Naive thymus-derived CD4-positive, alpha-beta T cell (primary cell): ENCODE data around the gene ZNF133. TPM values are rescaled to one million over a fixed set of nuclear protein-coding genes. Genes with fewer than 3 reads are reported as not detected.
"Not testable (repeated sequence)": the region's sequence is repeated elsewhere in the genome, so short reads cannot be mapped to it uniquely, and the experiment has no call there.

Experiments used
- ATAC-seq: fragments of 150-1000 bp; cut with Tn5 transposase; 2 replicates; pipeline ENCODE4 v1.10.0; 2021; ENCODE audit warnings: mild to moderate bottlenecking, moderate library complexity
- CTCF ChIA-PET: fragments of 350-600 bp; sonication (Branson Sonifier 250); formaldehyde crosslinking; loops from one replicate; lab custom pipeline; 2021; ENCODE audit warnings: antibody characterized with exemption; lab: Charles Lee
- POLR2A ChIA-PET: fragments of 350-600 bp; sonication (Branson Sonifier 250); formaldehyde crosslinking; loops from one replicate; lab custom pipeline; 2021; ENCODE audit warnings: antibody characterized with exemption, inconsistent platforms; lab: Charles Lee
- DNase-seq, 9 donors: peaks; one replicate each; pipeline versions ENCODE4 v3.0.0 to v3.0.0-alpha.2; 2020 to 2022; ENCODE audit warnings: mixed read lengths in 1 of 9
- H3K27ac ChIP-seq: one replicate; pipeline ENCODE4 v1.7.0; 2013; ENCODE audit warnings: mild to moderate bottlenecking, low read depth, low read length, moderate library complexity
- H3K27me3 ChIP-seq, 2 donors: one replicate each; pipeline ENCODE4 v1.7.0; 2013; ENCODE audit warnings: low read length in 2 of 2, mild to moderate bottlenecking in 2 of 2, moderate library complexity in 2 of 2; ENCODE audit not compliant: control insufficient read depth in 2 of 2, insufficient read depth in 2 of 2
- H3K36me3 ChIP-seq, 3 experiments: 1 replicate in 2 of 3; 2 replicates in 1 of 3; pipeline ENCODE4 v1.7.0; 2013; ENCODE audit warnings: low read length in 3 of 3, mild to moderate bottlenecking in 3 of 3, moderate library complexity in 1 of 3; ENCODE audit not compliant: insufficient read depth in 3 of 3, control insufficient read depth in 2 of 3
- H3K4me1 ChIP-seq, 2 donors: one replicate each; pipeline ENCODE4 v1.7.0; 2013; ENCODE audit warnings: low read length in 2 of 2, mild to moderate bottlenecking in 2 of 2, moderate library complexity in 1 of 2; ENCODE audit not compliant: control insufficient read depth in 2 of 2, insufficient read depth in 2 of 2
- H3K4me3 ChIP-seq: 2 replicates; pipeline ENCODE4 v1.7.0; 2013; ENCODE audit warnings: mild to moderate bottlenecking, low read length
- H3K9me3 ChIP-seq, 3 experiments: 1 replicate in 2 of 3; 2 replicates in 1 of 3; pipeline ENCODE4 v1.7.0; 2013; ENCODE audit warnings: low read length in 3 of 3; ENCODE audit not compliant: control insufficient read depth in 2 of 3
- H3K27ac Mint-ChIP-seq, 9 donors: one replicate each; pipeline ENCODE4 v1.8.0; 2020 to 2022; ENCODE audit warnings: mixed read lengths in 9 of 9, mild to moderate bottlenecking in 8 of 9, moderate library complexity in 5 of 9, inconsistent platforms in 2 of 9
- H3K27me3 Mint-ChIP-seq, 5 donors: one replicate each; pipeline ENCODE4 v1.8.0; 2021 to 2022; ENCODE audit warnings: mixed read lengths in 5 of 5, mild to moderate bottlenecking in 1 of 5
- H3K36me3 Mint-ChIP-seq, 5 donors: one replicate each; pipeline ENCODE4 v1.8.0; 2020 to 2022; ENCODE audit warnings: mixed read lengths in 5 of 5, mild to moderate bottlenecking in 3 of 5, inconsistent platforms in 1 of 5
- H3K4me1 Mint-ChIP-seq, 7 donors: one replicate each; pipeline ENCODE4 v1.8.0; 2020 to 2022; ENCODE audit warnings: mixed read lengths in 7 of 7, mild to moderate bottlenecking in 3 of 7, inconsistent platforms in 1 of 7
- H3K4me3 Mint-ChIP-seq, 10 donors: one replicate each; pipeline ENCODE4 v1.8.0; 2020 to 2022; ENCODE audit warnings: mild to moderate bottlenecking in 10 of 10, mixed read lengths in 10 of 10, moderate library complexity in 6 of 10, inconsistent platforms in 2 of 10
- H3K9me3 Mint-ChIP-seq, 11 donors: one replicate each; pipeline ENCODE4 v1.8.0; 2020 to 2022; ENCODE audit warnings: mixed read lengths in 11 of 11, mild to moderate bottlenecking in 4 of 11, inconsistent platforms in 1 of 11, moderate library complexity in 1 of 11
- intact Hi-C, 2 donors: fragments of 100-400 bp; cut with micrococcal nuclease; formaldehyde crosslinking; loops; one replicate each; pipeline ENCODE4 v1.15.1; 2023
- polyA plus RNA-seq, 2 donors: library from polyadenylated mRNA; unstranded; fragments of 300-500 nt; fragmentation: Illumina TruSeq; gene quantifications; one replicate each; pipeline ENCODE4 v1.2.3, GENCODE V29; 2021
- total RNA-seq, 6 experiments: library from RNA in 5 of 6; stranded (reverse) in 5 of 6; gene quantifications; 1 replicate in 5 of 6; 2 replicates in 1 of 6; pipeline ENCODE4 v1.2.3 and lab custom pipeline; 2021 to 2026

ZNF133 gene
- total and polyA plus RNA-seq, 7 experiments from 2014 or later: 6.5 to 12.6 (median 9.4) TPM

DNA sequence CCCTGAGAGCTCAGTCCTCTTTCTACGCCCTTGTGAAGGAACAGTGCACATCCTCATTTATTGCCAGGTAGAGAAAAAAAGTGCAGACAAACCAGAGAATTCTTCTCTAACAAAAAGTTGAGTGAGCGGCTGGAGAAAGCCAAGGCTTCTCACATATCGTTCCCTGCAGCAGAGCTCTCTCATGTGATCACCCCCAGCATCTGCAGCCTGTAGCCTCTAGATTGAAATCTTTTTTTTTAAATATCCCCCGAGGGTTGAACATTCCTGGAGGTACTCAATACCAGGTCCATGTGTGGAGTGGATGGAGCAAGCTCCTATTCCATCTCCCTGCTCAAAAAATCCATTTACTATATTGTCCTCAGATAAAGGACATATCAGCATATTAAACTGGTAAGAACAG, 22.9 kb upstream of the ZNF133 start:
- H3K4me3 ChIP-seq: no peak overlapping the region
- H3K36me3 ChIP-seq: no peaks in the 10 kb centered on the region
- ChIA-PET CTCF (no interaction called here), POLR2A (no interaction called here)
- H3K4me1 ChIP-seq: no peaks in the 10 kb centered on the region
- ATAC-seq: no peak
- Mint-ChIP-seq H3K9me3 (no peaks in the 10 kb centered on the region), H3K4me3 (no peak overlapping the region), H3K27ac (no peak overlapping the region), H3K27me3 (peaks cover 4 to 21% (median 15%) of the 10 kb centered on the region in 5 donors), H3K4me1 (no peaks in the 10 kb centered on the region), H3K36me3 (no peaks in the 10 kb centered on the region)
- H3K9me3 ChIP-seq: no peaks in the 10 kb centered on the region
- no peak overlapping the region for H3K27ac ChIP-seq
- no peaks in the 10 kb centered on the region for H3K27me3 ChIP-seq
- intact Hi-C loops: no loop called here
- DNase-seq: no peak

DNA sequence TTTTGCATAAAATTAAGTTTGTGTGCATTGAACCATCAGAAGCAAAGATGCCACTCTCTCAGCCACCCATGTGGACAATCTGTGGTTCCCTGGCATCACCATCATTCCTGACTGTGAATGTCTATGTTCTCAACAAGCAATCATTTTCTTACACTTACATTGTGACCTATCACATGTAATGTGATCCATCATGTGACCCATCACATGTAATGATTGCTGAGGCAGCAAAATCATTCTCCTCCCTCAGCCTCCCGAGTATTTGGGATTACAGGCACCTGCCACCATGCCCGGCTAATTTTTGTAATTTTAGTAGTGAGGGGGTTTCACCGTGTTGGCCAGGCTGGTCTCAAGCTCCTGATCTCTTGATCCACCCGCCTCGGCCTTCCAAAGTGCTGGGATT, 22.0 kb upstream of the ZNF133 start:
- Histone ChIP-seq H3K36me3 (no peaks in the 10 kb centered on the region), H3K4me1 (no peaks in the 10 kb centered on the region), H3K27ac (no peak overlapping the region), H3K9me3 (no peaks in the 10 kb centered on the region), H3K27me3 (no peaks in the 10 kb centered on the region), H3K4me3 (no peak overlapping the region)
- DNase-seq: no peak
- H3K4me3 Mint-ChIP-seq: no peak overlapping the region
- ChIA-PET POLR2A (no interaction called here), CTCF (no interaction called here)
- peaks cover 4 to 26% (median 15%) of the 10 kb centered on the region in 5 donors for H3K27me3 Mint-ChIP-seq
- no peaks in the 10 kb centered on the region for H3K4me1 Mint-ChIP-seq
- H3K36me3 Mint-ChIP-seq: no peaks in the 10 kb centered on the region
- ATAC-seq: no peak
- H3K27ac Mint-ChIP-seq: no peak overlapping the region
- intact Hi-C loops: no loop called here
- H3K9me3 Mint-ChIP-seq: no peaks in the 10 kb centered on the region

DNA sequence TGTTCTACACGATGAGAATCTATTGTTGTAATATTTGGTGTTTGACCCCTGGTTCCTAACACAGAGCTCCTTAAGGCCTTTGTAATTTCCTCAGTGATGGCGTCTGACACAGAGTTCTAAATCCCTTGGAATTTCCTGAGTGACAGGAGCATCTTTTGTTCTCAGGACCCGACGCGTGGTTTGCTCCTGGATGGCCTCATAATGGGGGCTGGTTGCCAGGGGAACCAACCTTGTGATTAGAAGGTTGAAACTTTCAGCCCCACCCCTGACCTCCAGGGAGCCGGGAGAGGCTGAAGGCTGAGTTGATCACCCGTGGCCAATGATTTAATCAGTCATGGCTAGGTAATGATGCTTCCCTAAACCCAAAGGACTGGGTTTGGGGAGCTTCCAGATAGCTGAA, 20.5 kb upstream of the ZNF133 start:
- H3K9me3 ChIP-seq: no peaks in the 10 kb centered on the region
- Mint-ChIP-seq H3K4me3 (no peak overlapping the region), H3K36me3 (no peaks in the 10 kb centered on the region), H3K9me3 (no peaks in the 10 kb centered on the region), H3K27me3 (peaks cover 12 to 33% (median 23%) of the 10 kb centered on the region in 5 donors), H3K27ac (no peak overlapping the region), H3K4me1 (no peaks in the 10 kb centered on the region)
- H3K4me1 ChIP-seq: no peaks in the 10 kb centered on the region
- DNase-seq (no peak), ATAC-seq (no peak)
- intact Hi-C loops: no loop called here
- H3K27me3 ChIP-seq: no peaks in the 10 kb centered on the region
- no peaks in the 10 kb centered on the region for H3K36me3 ChIP-seq
- H3K27ac ChIP-seq: no peak overlapping the region
- ChIA-PET CTCF (no interaction called here), POLR2A (no interaction called here)
- H3K4me3 ChIP-seq: no peak overlapping the region

DNA sequence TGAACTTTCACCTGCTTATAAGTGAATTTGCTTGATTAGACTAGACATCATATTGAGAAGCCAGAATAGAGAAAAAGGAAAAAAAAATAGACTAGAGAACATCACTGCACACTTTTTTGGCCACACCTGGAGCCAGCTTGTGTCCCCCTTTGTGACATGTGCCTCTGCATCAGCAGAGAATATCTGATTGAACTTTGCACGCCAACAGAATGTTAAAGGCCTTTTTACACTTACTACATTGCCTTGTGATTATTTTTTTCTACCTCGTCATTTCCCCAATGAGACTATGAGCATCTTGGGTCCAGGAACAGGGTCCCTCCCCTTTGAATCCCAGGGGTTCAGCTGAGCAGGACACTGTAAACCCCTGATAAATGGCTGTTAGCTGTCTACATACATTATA, 17.2 kb upstream of the ZNF133 start:
- Histone ChIP-seq H3K27ac (no peak overlapping the region), H3K36me3 (no peaks in the 10 kb centered on the region), H3K4me1 (no peaks in the 10 kb centered on the region), H3K4me3 (no peak overlapping the region), H3K27me3 (no peaks in the 10 kb centered on the region), H3K9me3 (no peaks in the 10 kb centered on the region)
- H3K27me3 Mint-ChIP-seq: peaks cover 16 to 45% (median 41%) of the 10 kb centered on the region in 5 donors
- ChIA-PET POLR2A (no interaction called here), CTCF (no interaction called here)
- no peaks in the 10 kb centered on the region for H3K36me3 Mint-ChIP-seq
- no peaks in the 10 kb centered on the region for H3K9me3 Mint-ChIP-seq
- DNase-seq (no peak), ATAC-seq (no peak)
- H3K4me1 Mint-ChIP-seq: no peaks in the 10 kb centered on the region
- intact Hi-C loops: loop anchor here in 1 of 2 donors (10.0 kb wide), 1 partner anchor 1466 kb away; no protein-coding TSS in a partner anchor
- H3K27ac Mint-ChIP-seq: peak overlapping the region in 1 of 9 donors; percentile 46
- no peak overlapping the region for H3K4me3 Mint-ChIP-seq

DNA sequence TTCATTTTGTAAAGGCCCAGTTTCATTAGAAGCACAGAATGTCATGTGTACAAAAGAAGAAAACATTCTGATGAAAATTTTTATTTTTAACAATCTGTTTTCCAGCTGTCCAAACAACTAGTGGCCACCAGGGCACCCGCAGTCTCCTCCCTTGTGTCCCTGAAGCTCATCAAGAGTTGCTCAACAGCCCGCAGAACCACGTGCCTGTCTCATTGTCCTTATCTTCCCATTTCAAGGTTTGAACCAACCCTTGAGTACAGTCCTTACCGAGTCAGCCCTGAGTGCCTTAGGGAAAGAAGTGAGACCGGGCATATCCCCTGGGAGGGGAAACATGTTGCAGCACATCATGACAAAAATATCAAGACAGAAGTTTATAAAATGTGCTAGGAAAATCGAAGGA, 15.9 kb upstream of the ZNF133 start:
- DNase-seq (no peak), ATAC-seq (no peak)
- Histone ChIP-seq H3K36me3 (no peaks in the 10 kb centered on the region), H3K4me3 (no peak overlapping the region), H3K4me1 (no peaks in the 10 kb centered on the region), H3K27ac (no peak overlapping the region), H3K27me3 (no peaks in the 10 kb centered on the region), H3K9me3 (no peaks in the 10 kb centered on the region)
- Mint-ChIP-seq H3K27me3 (peaks cover 14 to 45% (median 39%) of the 10 kb centered on the region in 5 donors), H3K27ac (no peak overlapping the region), H3K4me3 (no peak overlapping the region), H3K4me1 (peaks cover 0 to 6% (median 0%) of the 10 kb centered on the region in 7 donors), H3K9me3 (no peaks in the 10 kb centered on the region), H3K36me3 (no peaks in the 10 kb centered on the region)
- intact Hi-C loops: loop anchor here in 1 of 2 donors (10.0 kb wide), 1 partner anchor 1468 kb away; no protein-coding TSS in a partner anchor
- ChIA-PET POLR2A (no interaction called here), CTCF (no interaction called here)

DNA sequence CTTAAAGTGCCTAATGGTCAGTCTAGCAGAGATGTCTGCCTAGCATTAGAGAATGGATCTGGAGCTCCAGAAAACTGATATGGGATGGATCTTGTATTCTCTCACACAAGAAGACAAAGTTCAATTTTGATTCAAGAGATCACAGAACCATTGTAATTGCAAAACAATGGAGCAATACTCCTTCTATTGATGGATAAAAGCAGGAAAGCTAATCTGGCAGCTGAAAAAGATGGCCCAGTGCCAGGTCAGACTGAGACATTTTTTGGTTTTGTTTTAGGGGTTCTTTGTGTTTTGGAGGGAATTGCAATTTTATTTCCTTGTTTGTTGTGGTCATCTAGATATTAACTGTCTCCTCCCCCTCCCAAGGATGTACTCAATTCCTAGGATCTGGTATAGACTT, 14.6 kb upstream of the ZNF133 start:
- DNase-seq: no peak
- CTCF ChIA-PET: no interaction called here

DNA sequence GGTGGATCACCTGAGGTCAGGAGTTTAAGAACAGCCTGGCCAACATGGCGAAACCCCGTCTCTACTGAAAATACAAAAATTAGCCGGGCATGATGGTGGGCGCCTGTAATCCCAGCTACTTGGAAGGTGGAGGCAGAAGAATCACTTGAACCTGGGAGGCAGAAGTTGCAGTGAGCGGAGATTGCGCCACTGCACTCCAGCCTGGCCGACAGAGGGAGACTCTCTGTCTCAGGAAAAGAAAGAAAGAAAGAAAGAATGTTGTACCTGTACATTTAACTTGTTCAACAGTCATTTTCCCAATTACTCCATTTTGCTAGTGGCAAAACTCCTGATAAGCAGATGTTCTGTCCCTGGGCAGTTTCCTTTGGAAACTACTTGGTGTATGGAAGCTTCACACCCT, 12.4 kb upstream of the ZNF133 start:
- H3K4me1 Mint-ChIP-seq, H3K36me3 ChIP-seq, H3K4me1 ChIP-seq, ATAC-seq, H3K27me3 ChIP-seq, DNase-seq, H3K27ac ChIP-seq, H3K27ac Mint-ChIP-seq, H3K9me3 ChIP-seq, H3K36me3 Mint-ChIP-seq, H3K9me3 Mint-ChIP-seq, H3K4me3 Mint-ChIP-seq, H3K4me3 ChIP-seq, POLR2A ChIA-PET: not testable (repeated sequence)
- CTCF ChIA-PET: interaction anchor here (0.7 to 1.2 kb wide), 4 partner anchors 13 to 771 kb away, joined by 3 read pairs; partner anchors contain the start of genes KAT14 and PET117
- peaks cover 38 to 64% (median 53%) of the 10 kb centered on the region in 5 donors for H3K27me3 Mint-ChIP-seq
- intact Hi-C loops: loop anchor here (1.0 to 10.0 kb wide), 6 partner anchors 12 to 1474 kb away; partner anchors contain the start of gene ZNF133 (in 1 of the 2)

More for the DNA sequence above, 14.6 kb upstream of the ZNF133 start:
- H3K4me3 Mint-ChIP-seq: no peak overlapping the region
- POLR2A ChIA-PET: interaction anchor here (1.2 kb wide), 1 partner anchor 11 kb away, joined by 3 read pairs; no protein-coding TSS in a partner anchor
- Histone ChIP-seq H3K4me3 (no peak overlapping the region), H3K9me3 (no peaks in the 10 kb centered on the region), H3K4me1 (no peaks in the 10 kb centered on the region), H3K36me3 (no peaks in the 10 kb centered on the region), H3K27ac (no peak overlapping the region), H3K27me3 (no peaks in the 10 kb centered on the region)
- H3K27ac Mint-ChIP-seq: no peak overlapping the region
- peaks cover 0 to 2% (median 0%) of the 10 kb centered on the region in 11 donors for H3K9me3 Mint-ChIP-seq
- peaks cover 0 to 6% (median 0%) of the 10 kb centered on the region in 7 donors for H3K4me1 Mint-ChIP-seq
- intact Hi-C loops: loop anchor here in 1 of 2 donors (10.0 kb wide), 1 partner anchor 1469 kb away; no protein-coding TSS in a partner anchor
- peaks cover 24 to 48% (median 43%) of the 10 kb centered on the region in 5 donors for H3K27me3 Mint-ChIP-seq
- no peaks in the 10 kb centered on the region for H3K36me3 Mint-ChIP-seq
- no peak for ATAC-seq
